Smooth muscle cell (in vitro differentiated cells): ENCODE data around the gene NIPAL3. TPM values are rescaled to one million over a fixed set of nuclear protein-coding genes. Genes with fewer than 3 reads are reported as not detected.

Source experiments
- DNase-seq: peaks from one replicate; lab custom pipeline; 2025; ENCODE audit not compliant: unreplicated experiment; lab: John Stamatoyannopoulos, UW
- H2AFZ ChIP-seq: fragments of 200-600 bp; sonication (generic); 2 replicates; pipeline ENCODE4 v1.6.0; 2016; ENCODE audit warnings: antibody characterized with exemption, low read depth, mild to moderate bottlenecking
- H3F3A ChIP-seq: fragments of 200-600 bp; sonication (generic); 2 replicates; pipeline ENCODE4 v1.6.0; 2017; ENCODE audit warnings: antibody characterized with exemption, low read depth
- H3K27ac ChIP-seq: fragments of 200-600 bp; sonication (generic); 2 replicates; pipeline ENCODE4 v1.5.1; 2016; ENCODE audit warnings: low read depth, mild to moderate bottlenecking
- H3K27me3 ChIP-seq: fragments of 200-600 bp; sonication (generic); 2 replicates; pipeline ENCODE4 v1.6.1; 2016; ENCODE audit warnings: low read depth, mild to moderate bottlenecking
- H3K36me3 ChIP-seq: fragments of 200-600 bp; sonication (generic); 2 replicates; pipeline ENCODE4 v1.5.1; 2016; ENCODE audit warnings: low read depth
- H3K4me1 ChIP-seq: fragments of 200-600 bp; sonication (generic); 2 replicates; pipeline ENCODE4 v1.5.1; 2016; ENCODE audit warnings: low read depth
- H3K4me2 ChIP-seq: fragments of 200-600 bp; sonication (generic); 2 replicates; pipeline ENCODE4 v1.6.0; 2016; ENCODE audit warnings: mild to moderate bottlenecking
- H3K4me3 ChIP-seq: fragments of 200-600 bp; sonication (generic); 2 replicates; pipeline ENCODE4 v1.5.1; 2016; ENCODE audit warnings: mild to moderate bottlenecking
- H3K79me2 ChIP-seq: fragments of 200-600 bp; sonication (generic); 2 replicates; pipeline ENCODE4 v1.6.0; 2016; ENCODE audit warnings: low read depth, mild to moderate bottlenecking
- H3K9ac ChIP-seq: fragments of 200-600 bp; sonication (generic); 2 replicates; pipeline ENCODE4 v1.6.0; 2016; ENCODE audit warnings: low read depth
- H3K9me3 ChIP-seq: fragments of 200-600 bp; sonication (generic); replicated peaks from 2 replicates; pipeline ENCODE4 v1.5.1; 2016; ENCODE audit warnings: low read depth
- H4K20me1 ChIP-seq: fragments of 200-600 bp; sonication (generic); 2 replicates; pipeline ENCODE4 v1.6.0; 2016; ENCODE audit warnings: low read depth
- CTCF ChIP-seq: fragments of 200-600 bp; sonication (generic); IDR thresholded peaks from 2 replicates; pipeline ENCODE4 v1.5.1; 2017; ENCODE audit warnings: borderline replicate concordance, mild to moderate bottlenecking, antibody characterized with exemption; ENCODE audit not compliant: insufficient read depth, poor library complexity, severe bottlenecking
- WGBS: methylation state at CpG from one replicate; pipeline ENCODE4 v1.1.7; 2016; ENCODE audit warnings: low lambda C conversion rate; 5-methylcytosine and 5-hydroxymethylcytosine counted together
- polyA plus RNA-seq: library from polyadenylated mRNA; unstranded; fragments of >200 nt; fragmentation: Nextera tagmentation; extraction: Ambion mirVana; gene quantifications from 2 replicates; pipeline ENCODE4 v1.2.1, GENCODE V29; 2016
- total RNA-seq: library from RNA; depleted of rRNA; stranded (reverse); fragments of >200 nt; gene quantifications from 2 replicates; pipeline ENCODE4 v1.2.3, GENCODE V29; 2014

Gene NIPAL3
- total and polyA plus RNA-seq, 2 experiments from 2014 or later, result 9.3 to 22.5 TPM

- 92% methylated on average over 1 of the region's 1 CpG for WGBS
- H3K9ac ChIP-seq, result no peak overlapping the region
- no peaks in the 10 kb centered on the region for H3K36me3 ChIP-seq
- no peaks in the 10 kb centered on the region for H3K79me2 ChIP-seq
- H4K20me1 ChIP-seq, result peaks cover 40% of the 10 kb centered on the region
- no peak for TF ChIP-seq CTCF
- no peak for DNase-seq
- H2AFZ ChIP-seq, result no peak overlapping the region
- no peak overlapping the region for H3K4me3 ChIP-seq
- H3K27me3 ChIP-seq, result no peaks in the 10 kb centered on the region
- no peak overlapping the region for H3K27ac ChIP-seq
- no peaks in the 10 kb centered on the region for H3K9me3 ChIP-seq
- peaks cover 13% of the 10 kb centered on the region for H3F3A ChIP-seq
- H3K4me1 ChIP-seq, result peaks cover 7% of the 10 kb centered on the region
- H3K4me2 ChIP-seq, result no peak overlapping the region
Measured at GRCh38 chr1:24387636-24388175, 27.9 kb upstream of the NIPAL3 start.

GRCh38 chr1:24388331-24388885, 27.2 kb upstream of the NIPAL3 start:
- H3K4me3 ChIP-seq, result no peak overlapping the region
- H3K4me2 ChIP-seq, result no peak overlapping the region
- H3K79me2 ChIP-seq, result no peaks in the 10 kb centered on the region
- peaks cover 40% of the 10 kb centered on the region for H4K20me1 ChIP-seq
- TF ChIP-seq CTCF, result no peak
- no peaks in the 10 kb centered on the region for H3K27me3 ChIP-seq
- no peak for DNase-seq
- peaks cover 7% of the 10 kb centered on the region for H3K4me1 ChIP-seq
- no peaks in the 10 kb centered on the region for H3K36me3 ChIP-seq
- no peaks in the 10 kb centered on the region for H3K9me3 ChIP-seq
- H3F3A ChIP-seq, result peaks cover 19% of the 10 kb centered on the region
- WGBS, result 86% methylated on average over 8 of the region's 8 CpGs
- no peak overlapping the region for H3K27ac ChIP-seq
- H2AFZ ChIP-seq, result no peak overlapping the region
- no peak overlapping the region for H3K9ac ChIP-seq

- WGBS, result 92% methylated on average over 4 of the region's 4 CpGs
- no peak overlapping the region for H2AFZ ChIP-seq
- H3K27me3 ChIP-seq, result no peaks in the 10 kb centered on the region
- no peaks in the 10 kb centered on the region for H3K36me3 ChIP-seq
- TF ChIP-seq CTCF, result no peak
- H3K27ac ChIP-seq, result no peak overlapping the region
- H3K79me2 ChIP-seq, result no peaks in the 10 kb centered on the region
- H4K20me1 ChIP-seq, result peaks cover 37% of the 10 kb centered on the region
- no peak overlapping the region for H3K9ac ChIP-seq
- no peak for DNase-seq
- H3K4me3 ChIP-seq, result no peak overlapping the region
- H3F3A ChIP-seq, result peaks cover 20% of the 10 kb centered on the region
- no peaks in the 10 kb centered on the region for H3K9me3 ChIP-seq
- no peak overlapping the region for H3K4me2 ChIP-seq
- H3K4me1 ChIP-seq, result peaks cover 9% of the 10 kb centered on the region
Measured at GRCh38 chr1:24389231-24389678, 26.3 kb upstream of the NIPAL3 start.
